Erythroblast (primary cell): ENCODE data around the gene STK26.

ENCODE experiments used
- GATA1 ChIP-seq: IDR thresholded peaks from 2 replicates; pipeline ENCODE4 v1.6.1; 2011; ENCODE audit warnings: low read depth, mild to moderate bottlenecking, control low read depth, low read length, moderate library complexity
- POLR2A ChIP-seq: IDR thresholded peaks from 2 replicates; pipeline ENCODE4 v1.6.1; 2011; ENCODE audit warnings: mild to moderate bottlenecking, low read length

DNA sequence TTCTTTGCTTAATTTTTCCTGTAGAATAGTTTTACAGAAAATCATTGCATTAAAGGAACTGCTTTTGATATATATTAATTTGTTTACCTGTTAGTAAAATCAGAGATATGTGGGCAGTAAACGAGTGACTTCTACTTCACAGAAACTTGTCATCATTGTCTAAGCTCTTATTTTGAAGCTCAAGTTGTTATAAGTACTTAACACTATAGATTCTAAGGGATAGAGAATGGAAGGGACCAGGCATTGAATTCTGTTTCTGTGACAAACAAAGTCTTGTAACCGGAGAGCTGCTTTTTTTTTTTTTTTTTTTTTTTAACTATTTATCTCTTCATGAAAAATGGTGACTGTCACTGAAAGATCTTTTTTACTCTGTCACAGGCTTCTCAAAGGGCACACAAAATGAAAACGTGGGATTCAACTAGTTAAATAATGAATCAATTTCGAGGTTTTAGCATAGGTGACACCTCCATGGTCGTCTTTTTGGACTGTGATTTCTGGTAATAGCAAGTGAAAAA lies 14.4 kb downstream of the STK26 start:
- TF ChIP-seq POLR2A (no peak), GATA1 (no peak)
